RWPE2 (cell line): ENCODE data around the gene CFAP70.
A peak's percentile ranks its signal among the peaks of the same experiment; 100 is the strongest.
"Not testable (repeated sequence)": the region's sequence is repeated elsewhere in the genome, so short reads cannot be mapped to it uniquely, and the experiment has no call there.

ENCODE experiments used
- ATAC-seq: fragments of 200-7000 bp; cut with Tn5 transposase; 3 replicates; pipeline ENCODE4 v1.9.1; 2021; ENCODE audit warnings: low read depth
- DNase-seq: peaks from one replicate; pipeline ENCODE4 v3.0.0-alpha.2; 2020; ENCODE audit warnings: low spot score
- H3K27ac ChIP-seq: fragments of 450-650 bp; 2 replicates; pipeline ENCODE4 v1.5.1; 2017; ENCODE audit warnings: mild to moderate bottlenecking; ENCODE audit not compliant: poor library complexity, severe bottlenecking
- H3K27me3 ChIP-seq: fragments of 250-450 bp; sonication (Bioruptor Pico); 2 replicates; pipeline ENCODE4 v1.5.1; 2021; ENCODE audit warnings: mild to moderate bottlenecking, moderate library complexity; ENCODE audit not compliant: insufficient read depth, poor library complexity, severe bottlenecking
- H3K36me3 ChIP-seq: fragments of 250-450 bp; sonication (Bioruptor Pico); 2 replicates; pipeline ENCODE4 v1.5.1; 2020; ENCODE audit warnings: low read depth, mild to moderate bottlenecking, moderate library complexity
- H3K4me1 ChIP-seq: fragments of 250-450 bp; sonication (Bioruptor Pico); 2 replicates; pipeline ENCODE4 v1.5.1; 2021; ENCODE audit warnings: mild to moderate bottlenecking, moderate library complexity; ENCODE audit not compliant: insufficient read depth, poor library complexity, severe bottlenecking
- H3K4me3 ChIP-seq: fragments of 250-450 bp; sonication (Bioruptor Pico); 2 replicates; pipeline ENCODE4 v1.5.1; 2021; ENCODE audit warnings: mild to moderate bottlenecking, moderate library complexity; ENCODE audit not compliant: severe bottlenecking
- H3K9me3 ChIP-seq: fragments of 250-450 bp; sonication (Bioruptor Pico); 2 replicates; pipeline ENCODE4 v1.5.1; 2021; ENCODE audit warnings: mild to moderate bottlenecking, moderate library complexity; ENCODE audit not compliant: severe bottlenecking
- CTCF ChIP-seq: fragments of 450-650 bp; IDR thresholded peaks from one replicate; pipeline ENCODE4 v1.5.1; 2017; ENCODE audit warnings: mild to moderate bottlenecking, moderate library complexity; ENCODE audit not compliant: poor library complexity, severe bottlenecking

Gene CFAP70

GRCh38 chr10:73262105-73262730, 96.4 kb downstream of the CFAP70 start:
- peak; percentile 100 for ATAC-seq
- H3K36me3 ChIP-seq = no peaks in the 10 kb centered on the region
- peaks cover 4% of the 10 kb centered on the region for H3K9me3 ChIP-seq
- no peak for TF ChIP-seq CTCF
- H3K27me3 ChIP-seq = no peaks in the 10 kb centered on the region
- H3K4me1 ChIP-seq = peaks cover 29% of the 10 kb centered on the region
- peak; percentile 74 for DNase-seq
- H3K27ac ChIP-seq = peak overlapping the region; percentile 58
- no peak overlapping the region for H3K4me3 ChIP-seq

- Histone ChIP-seq H3K4me1 (peaks cover 29% of the 10 kb centered on the region), H3K9me3 (peaks cover 4% of the 10 kb centered on the region), H3K27me3 (no peaks in the 10 kb centered on the region), H3K27ac (peak overlapping the region; percentile 58), H3K4me3 (no peak overlapping the region), H3K36me3 (no peaks in the 10 kb centered on the region)
- ATAC-seq (no peak), DNase-seq (no peak)
- TF ChIP-seq CTCF = no peak
Measured at GRCh38 chr10:73261362-73261995, 97.2 kb downstream of the CFAP70 start.

- H3K4me3 ChIP-seq, H3K27ac ChIP-seq, H3K9me3 ChIP-seq, H3K36me3 ChIP-seq, H3K27me3 ChIP-seq, ATAC-seq, DNase-seq: not testable (repeated sequence)
- peaks cover 27% of the 10 kb centered on the region for H3K4me1 ChIP-seq
Measured at GRCh38 chr10:73258612-73259011, 100.1 kb downstream of the CFAP70 start.

GRCh38 chr10:73253225-73253555, 105.5 kb downstream of the CFAP70 start:
- Histone ChIP-seq H3K9me3 (no peaks in the 10 kb centered on the region), H3K4me1 (peaks cover 10% of the 10 kb centered on the region), H3K4me3 (peak overlapping the region; percentile 84), H3K36me3 (peaks cover 43% of the 10 kb centered on the region), H3K27ac (peak overlapping the region; percentile 77), H3K27me3 (no peaks in the 10 kb centered on the region)
- peak; percentile 14 for TF ChIP-seq CTCF
- no peak for ATAC-seq
- no peak for DNase-seq

GRCh38 chr10:73252445-73253224, 106.0 kb downstream of the CFAP70 start, which contains the start of gene MRPS16:
Gene MRPS16, minus strand, starts transcription at chr10:73252644. Its CDS starts 162 bp downstream, at chr10:73252482.
- Histone ChIP-seq H3K4me3 (peak within 1 kb of the TSS; percentile 84), H3K27me3 (no peaks in the 10 kb centered on the region), H3K36me3 (peaks cover 48% of the 10 kb centered on the region), H3K4me1 (peaks cover 10% of the 10 kb centered on the region), H3K9me3 (no peaks in the 10 kb centered on the region), H3K27ac (peak within 1 kb of the TSS; percentile 77)
- no peak for TF ChIP-seq CTCF
- DNase-seq = peak; percentile 93
- peak; percentile 84 for ATAC-seq
